CD4-positive, alpha-beta memory T cell (primary cell): ENCODE data around the gene CYB5D1. TPM values are rescaled to one million over a fixed set of nuclear protein-coding genes. Genes with fewer than 3 reads are reported as not detected.
A peak's percentile ranks its signal among the peaks of the same experiment; 100 is the strongest.

Source experiments
- CTCF ChIA-PET: fragments of 350-600 bp; sonication (Branson Sonifier 250); formaldehyde crosslinking; loops from one replicate; lab custom pipeline; 2021; ENCODE audit warnings: inconsistent platforms; ENCODE audit not compliant: partially characterized antibody; lab: Charles Lee
- POLR2A ChIA-PET: fragments of 350-600 bp; sonication (Branson Sonifier 250); formaldehyde crosslinking; loops from one replicate; lab custom pipeline; 2021; ENCODE audit not compliant: partially characterized antibody; lab: Charles Lee
- DNase-seq, 5 donors: peaks; one replicate each; pipeline versions ENCODE4 v3.0.0 to v3.0.0-alpha.2; 2020 to 2022; ENCODE audit warnings: mixed read lengths in 1 of 5
- H3K27ac ChIP-seq: one replicate; pipeline ENCODE4 v1.7.0; 2013; ENCODE audit warnings: low read depth, low read length
- H3K27me3 ChIP-seq: 2 replicates; pipeline ENCODE4 v1.7.0; 2013; ENCODE audit warnings: mild to moderate bottlenecking, low read length, moderate library complexity; ENCODE audit not compliant: insufficient read depth
- H3K36me3 ChIP-seq: 2 replicates; pipeline ENCODE4 v1.7.0; 2013; ENCODE audit warnings: mild to moderate bottlenecking, low read length, moderate library complexity; ENCODE audit not compliant: insufficient read depth
- H3K4me1 ChIP-seq: 2 replicates; pipeline ENCODE4 v1.7.0; 2013; ENCODE audit warnings: mild to moderate bottlenecking, low read length, moderate library complexity; ENCODE audit not compliant: insufficient read depth
- H3K4me3 ChIP-seq, 2 donors: one replicate each; pipeline ENCODE4 v1.7.0; 2013; ENCODE audit warnings: low read length in 2 of 2, mild to moderate bottlenecking in 1 of 2
- H3K9me3 ChIP-seq, 2 donors: one replicate each; pipeline ENCODE4 v1.7.0; 2013; ENCODE audit warnings: low read length in 2 of 2, control low read depth in 1 of 2; ENCODE audit not compliant: control insufficient read depth in 1 of 2
- H3K27ac Mint-ChIP-seq, 7 donors: one replicate each; pipeline ENCODE4 v1.8.0; 2020 to 2021; ENCODE audit warnings: mixed read lengths in 7 of 7, mild to moderate bottlenecking in 6 of 7, inconsistent platforms in 3 of 7, moderate library complexity in 3 of 7
- H3K27me3 Mint-ChIP-seq, 2 donors: one replicate each; pipeline ENCODE4 v1.8.0; 2020 to 2021; ENCODE audit warnings: mixed read lengths in 2 of 2
- H3K36me3 Mint-ChIP-seq, 2 donors: one replicate each; pipeline ENCODE4 v1.8.0; 2020 to 2021; ENCODE audit warnings: mixed read lengths in 2 of 2, inconsistent platforms in 1 of 2, mild to moderate bottlenecking in 1 of 2
- H3K4me1 Mint-ChIP-seq, 4 donors: one replicate each; pipeline ENCODE4 v1.8.0; 2020 to 2021; ENCODE audit warnings: mixed read lengths in 4 of 4, mild to moderate bottlenecking in 1 of 4
- H3K4me3 Mint-ChIP-seq, 8 donors: one replicate each; pipeline ENCODE4 v1.8.0; 2020 to 2021; ENCODE audit warnings: mixed read lengths in 8 of 8, mild to moderate bottlenecking in 7 of 8, moderate library complexity in 6 of 8, inconsistent platforms in 3 of 8
- H3K9me3 Mint-ChIP-seq, 8 donors: one replicate each; pipeline ENCODE4 v1.8.0; 2020 to 2021; ENCODE audit warnings: mixed read lengths in 8 of 8, mild to moderate bottlenecking in 5 of 8, inconsistent platforms in 3 of 8, moderate library complexity in 1 of 8
- intact Hi-C: fragments of 100-400 bp; cut with micrococcal nuclease; formaldehyde crosslinking; loops from one replicate; pipeline ENCODE4 v1.15.1; 2023
- polyA plus RNA-seq, 2 donors: library from polyadenylated mRNA; unstranded; fragments of 300-500 nt; fragmentation: Illumina TruSeq; gene quantifications; one replicate each; pipeline ENCODE4 v1.2.3, GENCODE V29; 2021
- total RNA-seq, 2 experiments: library from RNA; stranded (reverse); gene quantifications; one replicate each; pipeline ENCODE4 v1.2.3, GENCODE V29; 2021

CYB5D1 gene
- total and polyA plus RNA-seq, 4 experiments from 2014 or later = 5.1 to 11.4 (median 6.9) TPM

DNA sequence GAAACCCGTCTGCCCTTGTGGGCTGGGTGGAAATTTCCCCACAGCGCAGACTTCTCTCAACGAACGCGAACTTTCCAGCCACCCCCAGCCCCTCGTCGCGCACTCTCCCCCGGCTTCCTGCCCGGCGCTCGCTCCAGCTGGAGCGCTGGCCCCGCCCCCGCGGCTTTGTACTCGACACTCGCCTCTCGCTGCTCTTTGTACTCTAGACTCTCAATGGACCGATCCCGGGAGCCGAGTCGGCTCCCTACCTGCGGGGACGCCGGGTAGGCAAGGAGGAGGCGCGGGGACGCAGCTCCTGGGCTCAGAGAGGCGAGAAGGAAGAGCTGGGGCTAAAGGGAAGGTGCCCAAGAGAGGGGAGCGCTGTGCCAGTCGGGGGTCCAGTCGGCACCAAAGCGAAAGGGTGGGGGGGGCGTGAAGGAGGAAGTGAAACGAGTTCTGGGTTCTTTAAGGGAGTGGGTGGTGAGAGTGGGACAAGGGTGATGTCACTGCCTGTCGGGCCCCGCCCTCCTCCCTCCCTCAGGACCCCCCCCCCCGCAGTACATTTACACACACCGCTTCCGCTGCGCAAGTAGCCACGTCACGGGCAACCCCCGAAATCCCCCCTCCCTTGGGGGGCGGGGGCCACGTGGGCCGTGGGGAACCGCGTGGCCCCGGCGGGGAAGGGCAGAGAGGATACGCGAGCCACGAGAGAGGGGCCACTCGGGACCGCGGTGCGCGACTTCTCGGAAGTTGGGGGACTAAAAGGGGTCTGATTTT is 14.1 kb upstream of the CYB5D1 start:
- H3K4me3 ChIP-seq = peak overlapping the region; percentile 86 to 92
- H3K27me3 Mint-ChIP-seq = peaks cover 0 to 3% of the 10 kb centered on the region in 2 donors
- intact Hi-C loops = loop anchor here (1.0 to 10.0 kb wide), 5 partner anchors 8 to 609 kb away; partner anchors contain the start of genes CTC1, DVL2, PFAS and PHF23
- no peaks in the 10 kb centered on the region for H3K9me3 ChIP-seq
- H3K27ac ChIP-seq = peak overlapping the region; percentile 99
- CTCF ChIA-PET = interaction anchor here (2.2 kb wide), 1 partner anchor 10 kb away, joined by 13 read pairs; the partner anchor contains the start of gene KDM6B
- peak overlapping the region; percentile 92 to 99 (median 97) for H3K4me3 Mint-ChIP-seq
- peaks cover 0 to 1% (median 0%) of the 10 kb centered on the region in 8 donors for H3K9me3 Mint-ChIP-seq
- peaks cover 27 to 58% (median 43%) of the 10 kb centered on the region in 4 donors for H3K4me1 Mint-ChIP-seq
- peak overlapping the region; percentile 99 to 100 (median 100) for H3K27ac Mint-ChIP-seq
- DNase-seq = peak; percentile 93 to 95 (median 94)
- H3K36me3 Mint-ChIP-seq = peaks cover 3 to 60% of the 10 kb centered on the region in 2 donors
- H3K4me1 ChIP-seq = peaks cover 38% of the 10 kb centered on the region
- no peaks in the 10 kb centered on the region for H3K27me3 ChIP-seq
- peaks cover 6% of the 10 kb centered on the region for H3K36me3 ChIP-seq
- POLR2A ChIA-PET = interaction anchor here (0.7 to 13.6 kb wide), 8 partner anchors 7 to 276 kb away, joined by 3 to 238 read pairs (median 10); partner anchors contain the start of genes CYB5D1, KDM6B, NAA38 and RNF227

DNA sequence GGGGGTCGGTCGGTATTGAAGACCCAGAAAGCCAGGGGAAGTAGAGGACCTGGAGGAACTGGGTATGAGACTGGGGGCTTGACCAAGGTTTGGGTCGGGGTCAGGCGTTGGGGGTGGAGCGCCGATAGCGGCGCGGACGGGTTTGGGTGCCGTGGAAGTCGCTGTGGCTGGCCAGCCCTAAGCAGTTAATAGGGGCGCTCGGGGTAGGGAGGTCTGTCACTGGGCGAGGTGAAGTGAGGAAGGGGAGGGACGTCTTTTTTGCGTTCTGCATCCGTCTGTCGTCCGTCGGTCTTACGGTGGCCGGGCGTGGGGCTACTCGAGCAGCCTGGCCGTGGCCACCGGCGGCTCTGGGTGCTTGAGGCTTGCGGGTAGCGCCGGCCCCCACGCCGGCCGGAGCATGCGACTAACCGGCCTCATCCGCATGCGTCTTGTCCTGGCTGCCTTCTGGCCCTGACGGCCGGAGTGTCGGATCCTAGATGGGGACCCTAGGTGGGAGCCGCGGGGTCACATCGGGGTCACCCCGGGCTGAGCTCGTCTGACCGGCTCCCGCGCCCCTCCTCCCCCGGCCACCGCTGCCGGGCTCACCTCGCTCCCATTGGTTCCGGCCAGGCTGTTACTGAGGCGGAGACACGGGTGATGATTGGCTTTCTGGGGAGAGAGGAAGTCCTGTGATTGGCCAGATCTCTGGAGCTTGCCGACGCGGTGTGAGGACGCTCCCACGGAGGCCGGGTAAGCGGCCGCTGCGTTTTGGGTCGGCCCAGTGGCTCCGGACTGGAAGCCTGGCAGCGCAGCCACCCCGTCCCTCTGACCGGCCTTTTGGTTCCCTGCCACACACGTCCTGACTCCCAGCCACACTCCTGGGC is 13.3 kb upstream of the CYB5D1 start:
- CTCF ChIA-PET = interaction anchor here (1.2 to 2.2 kb wide), 7 partner anchors 10 to 145 kb away, joined by 3 to 16 read pairs (median 5); partner anchors contain the start of genes KDM6B and NAA38
- POLR2A ChIA-PET = interaction anchor here (0.7 to 13.6 kb wide), 15 partner anchors 9 to 532 kb away, joined by 3 to 238 read pairs (median 4); partner anchors contain the start of genes ACAP1, CYB5D1, KDM6B and NAA38
- peaks cover 21 to 50% (median 35%) of the 10 kb centered on the region in 4 donors for H3K4me1 Mint-ChIP-seq
- peaks cover 3 to 56% of the 10 kb centered on the region in 2 donors for H3K36me3 Mint-ChIP-seq
- H3K27ac ChIP-seq = peak overlapping the region; percentile 99
- peaks cover 0 to 3% of the 10 kb centered on the region in 2 donors for H3K27me3 Mint-ChIP-seq
- no peaks in the 10 kb centered on the region for H3K27me3 ChIP-seq
- H3K4me3 ChIP-seq = peak overlapping the region; percentile 57 to 92
- H3K9me3 Mint-ChIP-seq = peaks cover 0 to 1% (median 0%) of the 10 kb centered on the region in 8 donors
- H3K4me1 ChIP-seq = peaks cover 30% of the 10 kb centered on the region
- intact Hi-C loops = loop anchor here (5.0 to 10.0 kb wide), 3 partner anchors 157 to 610 kb away; partner anchors contain the start of genes CTC1, DVL2, PFAS and PHF23
- peak overlapping the region; percentile 92 to 99 (median 97) for H3K4me3 Mint-ChIP-seq
- peak; percentile 82 to 87 (median 85) for DNase-seq
- H3K27ac Mint-ChIP-seq = peak overlapping the region; percentile 99 to 100 (median 100)
- H3K9me3 ChIP-seq = no peaks in the 10 kb centered on the region
- peaks cover 8% of the 10 kb centered on the region for H3K36me3 ChIP-seq

DNA sequence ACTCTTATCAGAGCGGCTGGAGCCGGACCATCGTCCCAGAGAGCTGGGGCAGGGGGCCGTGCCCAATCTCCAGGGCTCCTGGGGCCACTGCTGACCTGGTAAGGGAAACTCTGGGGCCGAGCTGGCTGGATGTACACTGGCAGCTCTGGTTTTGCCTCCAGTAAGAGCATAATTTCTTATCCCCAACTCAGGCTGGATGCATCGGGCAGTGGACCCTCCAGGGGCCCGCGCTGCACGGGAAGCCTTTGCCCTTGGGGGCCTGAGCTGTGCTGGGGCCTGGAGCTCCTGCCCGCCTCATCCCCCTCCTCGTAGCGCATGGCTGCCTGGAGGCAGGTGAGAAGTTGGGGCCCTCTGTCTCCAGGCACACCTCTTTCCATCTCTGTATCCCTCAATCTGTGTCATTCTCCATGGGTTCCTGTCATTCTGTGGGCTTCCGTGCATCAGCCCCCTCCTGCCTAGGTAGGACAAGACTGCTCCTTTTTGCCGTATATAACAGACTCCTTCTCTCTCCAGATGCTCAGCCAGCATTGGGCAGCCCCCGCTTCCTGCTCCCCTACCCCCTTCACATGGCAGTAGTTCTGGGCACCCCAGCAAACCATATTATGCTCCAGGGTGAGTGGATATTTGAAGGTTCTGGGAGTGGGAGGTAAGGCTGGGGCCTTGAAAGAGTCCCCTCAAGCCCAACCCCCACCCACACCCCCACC is 12.3 kb upstream of the CYB5D1 start:
- POLR2A ChIA-PET = interaction anchor here (0.7 to 13.6 kb wide), 13 partner anchors 8 to 533 kb away, joined by 3 to 238 read pairs (median 3); partner anchors contain the start of genes ACAP1, CYB5D1, KDM6B and NAA38
- peaks cover 25% of the 10 kb centered on the region for H3K4me1 ChIP-seq
- Mint-ChIP-seq H3K27ac (peak overlapping the region; percentile 99 to 100 (median 100)), H3K4me1 (peaks cover 15 to 40% (median 28%) of the 10 kb centered on the region in 4 donors), H3K27me3 (peaks cover 0 to 3% of the 10 kb centered on the region in 2 donors), H3K9me3 (peaks cover 0 to 1% (median 0%) of the 10 kb centered on the region in 8 donors), H3K36me3 (peaks cover 3 to 59% of the 10 kb centered on the region in 2 donors), H3K4me3 (peak overlapping the region; percentile 92 to 99 (median 97))
- peak overlapping the region; percentile 99 for H3K27ac ChIP-seq
- CTCF ChIA-PET = interaction anchor here (1.2 to 2.0 kb wide), 6 partner anchors 11 to 144 kb away, joined by 3 to 16 read pairs (median 4); partner anchors contain the start of genes KDM6B and NAA38
- no peak for DNase-seq
- intact Hi-C loops = loop anchor here (10.0 kb wide), 1 partner anchor 611 kb away; the partner anchor contains the start of genes DVL2 and PHF23
- no peaks in the 10 kb centered on the region for H3K27me3 ChIP-seq
- no peaks in the 10 kb centered on the region for H3K9me3 ChIP-seq
- H3K4me3 ChIP-seq = peak overlapping the region in 1 of 2 donors; percentile 92
- peaks cover 12% of the 10 kb centered on the region for H3K36me3 ChIP-seq

DNA sequence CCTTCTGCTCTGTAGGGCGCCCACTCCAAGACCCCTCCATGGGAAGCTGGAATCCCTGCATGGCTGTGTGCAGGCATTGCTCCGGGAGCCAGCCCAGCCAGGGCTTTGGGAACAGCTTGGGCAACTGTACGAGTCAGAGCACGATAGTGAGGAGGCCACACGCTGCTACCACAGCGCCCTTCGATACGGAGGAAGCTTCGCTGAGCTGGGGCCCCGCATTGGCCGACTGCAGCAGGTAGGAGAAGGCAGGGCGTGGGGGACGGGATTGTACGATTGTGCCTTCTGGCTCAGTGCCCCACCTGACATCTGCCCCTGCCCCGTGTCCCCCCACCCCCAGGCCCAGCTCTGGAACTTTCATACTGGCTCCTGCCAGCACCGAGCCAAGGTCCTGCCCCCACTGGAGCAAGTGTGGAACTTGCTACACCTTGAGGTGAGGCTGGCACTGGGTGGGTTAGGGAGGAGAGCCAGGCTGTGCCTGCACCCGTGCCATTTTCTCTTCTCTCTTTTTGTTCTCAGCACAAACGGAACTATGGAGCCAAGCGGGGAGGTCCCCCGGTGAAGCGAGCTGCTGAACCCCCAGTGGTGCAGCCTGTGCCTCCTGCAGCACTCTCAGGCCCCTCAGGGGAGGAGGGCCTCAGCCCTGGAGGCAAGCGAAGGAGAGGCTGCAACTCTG is 11.6 kb upstream of the CYB5D1 start:
- Histone ChIP-seq H3K4me1 (peaks cover 24% of the 10 kb centered on the region), H3K27ac (no peak overlapping the region), H3K36me3 (peaks cover 12% of the 10 kb centered on the region), H3K9me3 (no peaks in the 10 kb centered on the region), H3K4me3 (no peak overlapping the region), H3K27me3 (no peaks in the 10 kb centered on the region)
- Mint-ChIP-seq H3K4me3 (peak overlapping the region in 1 of 8 donors; percentile 62), H3K9me3 (peaks cover 0 to 1% (median 0%) of the 10 kb centered on the region in 8 donors), H3K36me3 (peaks cover 3 to 58% of the 10 kb centered on the region in 2 donors), H3K27me3 (peaks cover 0 to 3% of the 10 kb centered on the region in 2 donors), H3K4me1 (peaks cover 13 to 40% (median 26%) of the 10 kb centered on the region in 4 donors), H3K27ac (peak overlapping the region in 6 of 7 donors; percentile 29 to 100 (median 85))
- POLR2A ChIA-PET = interaction anchor here (1.4 to 13.6 kb wide), 4 partner anchors 10 to 159 kb away, joined by 6 to 238 read pairs (median 28); partner anchors contain the start of genes CYB5D1, KDM6B, NAA38 and RNF227
- intact Hi-C loops = loop anchor here (10.0 kb wide), 1 partner anchor 611 kb away; the partner anchor contains the start of genes DVL2 and PHF23
- peak in 1 of 5 donors; percentile 43 for DNase-seq
- CTCF ChIA-PET = interaction anchor here (1.3 to 2.0 kb wide), 3 partner anchors 12 to 21 kb away, joined by 5 to 16 read pairs (median 5); partner anchors contain the start of gene KDM6B

DNA sequence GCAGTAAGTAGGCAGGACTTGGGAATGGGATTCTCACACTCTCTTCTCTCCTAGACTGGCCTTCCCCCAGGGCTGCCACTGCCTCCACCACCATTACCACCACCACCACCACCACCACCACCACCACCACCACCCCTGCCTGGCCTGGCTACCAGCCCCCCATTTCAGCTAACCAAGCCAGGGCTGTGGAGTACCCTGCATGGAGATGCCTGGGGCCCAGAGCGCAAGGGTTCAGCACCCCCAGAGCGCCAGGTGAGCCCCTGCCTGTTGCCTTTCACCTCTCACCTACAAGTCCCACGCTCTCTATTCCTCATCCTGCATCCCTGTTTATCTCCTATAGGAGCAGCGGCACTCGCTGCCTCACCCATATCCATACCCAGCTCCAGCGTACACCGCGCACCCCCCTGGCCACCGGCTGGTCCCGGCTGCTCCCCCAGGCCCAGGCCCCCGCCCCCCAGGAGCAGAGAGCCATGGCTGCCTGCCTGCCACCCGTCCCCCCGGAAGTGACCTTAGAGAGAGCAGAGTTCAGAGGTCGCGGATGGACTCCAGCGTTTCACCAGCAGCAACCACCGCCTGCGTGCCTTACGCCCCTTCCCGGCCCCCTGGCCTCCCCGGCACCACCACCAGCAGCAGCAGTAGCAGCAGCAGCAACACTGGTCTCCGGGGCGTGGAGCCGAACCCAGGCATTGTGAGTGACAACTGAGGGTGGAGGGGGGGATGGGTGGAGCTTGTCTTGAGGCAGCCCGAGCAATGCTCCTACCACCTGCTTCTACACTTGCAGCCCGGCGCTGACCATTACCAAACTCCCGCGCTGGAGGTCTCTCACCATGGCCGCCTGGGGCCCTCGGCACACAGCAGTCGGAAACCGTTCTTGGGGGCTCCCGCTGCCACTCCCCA is 10.8 kb upstream of the CYB5D1 start:
- Mint-ChIP-seq H3K4me3 (peak overlapping the region in 1 of 8 donors; percentile 62), H3K4me1 (peaks cover 17 to 44% (median 28%) of the 10 kb centered on the region in 4 donors), H3K27me3 (peaks cover 0 to 3% of the 10 kb centered on the region in 2 donors), H3K27ac (peak overlapping the region in 3 of 7 donors; percentile 17 to 100 (median 81)), H3K36me3 (peaks cover 3 to 60% of the 10 kb centered on the region in 2 donors), H3K9me3 (no peaks in the 10 kb centered on the region)
- intact Hi-C loops = loop anchor here (10.0 kb wide), 1 partner anchor 612 kb away; the partner anchor contains the start of genes DVL2 and PHF23
- DNase-seq = peak in 1 of 5 donors; percentile 49
- Histone ChIP-seq H3K9me3 (no peaks in the 10 kb centered on the region), H3K4me3 (no peak overlapping the region), H3K27me3 (no peaks in the 10 kb centered on the region), H3K36me3 (peaks cover 12% of the 10 kb centered on the region), H3K27ac (no peak overlapping the region), H3K4me1 (peaks cover 27% of the 10 kb centered on the region)
- ChIA-PET CTCF (interaction anchor here (0.7 to 6.1 kb wide), 2 partner anchors 12 to 143 kb away, joined by 3 to 65 read pairs; partner anchors contain the start of gene KDM6B), POLR2A (interaction anchor here (3.9 to 13.6 kb wide), 2 partner anchors 9 to 12 kb away, joined by 43 to 238 read pairs; partner anchors contain the start of genes CYB5D1, KDM6B, NAA38 and TMEM88)
